ENCODE data around the gene SPO11. TPM values are rescaled to one million over a fixed set of nuclear protein-coding genes. Genes with fewer than 3 reads are reported as not detected.

The SPO11 gene
- total and polyA plus RNA-seq, 9 of the 15 experiments (the other 6 are each of a cell fraction or from before 2014, with no cell fraction given): not detected

GRCh38 chr20:57390604-57391438, 61.2 kb downstream of the SPO11 start, which contains the start of gene RBM38 (continued):
- TF ChIP-seq NCOR1 (IDR thresholded peaks at IDR 0.05) (peak; percentile 27; the same call in 1 of the 2 replicates), UBTF (IDR thresholded peaks at IDR 0.05; ENCODE audit: borderline replicate concordance in 1 of 2, low read depth in 2 of 2, low read length in 2 of 2) (peak in 1 of 2 experiments; percentile 40; a peak in 1 of 4 replicates), RBBP5 (IDR thresholded peaks at IDR 0.05; ENCODE audit: borderline replicate concordance, insufficient read depth, low read length, poor library complexity, severe bottlenecking) (peak; percentile 30), E2F6 (IDR thresholded peaks at IDR 0.05; ENCODE audit: borderline replicate concordance in 1 of 2, extremely low read depth in 1 of 2, insufficient read depth in 1 of 2, insufficient read length in 1 of 2, low read depth in 1 of 2, low read length in 1 of 2, poor library complexity in 1 of 2, severe bottlenecking in 1 of 2) (peak; percentile 22 to 87), ATF1 (CRISPR knock-in tag; IDR thresholded peaks at IDR 0.05) (no peak), ATF1 (tag; IDR thresholded peaks at IDR 0.05) (peak; percentile 46), ZNF511 (CRISPR knock-in tag; IDR thresholded peaks at IDR 0.05) (no peak), E2F1 (CRISPR knock-in tag; IDR thresholded peaks at IDR 0.05) (0 out of 2 replicates have a peak, but pooled peaks have one; percentile 22), ZBTB7A (IDR thresholded peaks at IDR 0.05; ENCODE audit: borderline replicate concordance, control insufficient read depth, low read depth, low read length) (peak; percentile 87), RBFOX2 (IDR thresholded peaks at IDR 0.05; ENCODE audit: low read depth, low read length) (peak; percentile 36; the same call in 1 of the 2 replicates), PHF20 (IDR thresholded peaks at IDR 0.05; ENCODE audit: partially characterized antibody) (no peak)
